GM12874 (cell line): ENCODE measurements around the gene RXFP3.

ENCODE experiments used
- CTCF ChIP-seq: IDR thresholded peaks from 2 replicates; pipeline ENCODE4 v1.5.1; 2011; ENCODE audit warnings: low read depth, mild to moderate bottlenecking, control low read depth, low read length, moderate library complexity; ENCODE audit not compliant: insufficient read depth

Gene RXFP3

GRCh38 chr5:33985447-33985846 is 49.3 kb downstream of the RXFP3 start:
- no peak for TF ChIP-seq CTCF
